H4 (cell line): ENCODE measurements around the gene CD3E. TPM values are rescaled to one million over a fixed set of nuclear protein-coding genes. Genes with fewer than 3 reads are reported as not detected.
"Not testable (repeated sequence)": the region's sequence is repeated elsewhere in the genome, so short reads cannot be mapped to it uniquely, and the experiment has no call there.

Source experiments
- DNase-seq: peaks from one replicate; pipeline ENCODE4 v3.0.0-alpha.2; 2015; ENCODE audit warnings: low spot score
- total RNA-seq: library from RNA; depleted of rRNA; stranded (reverse); fragments of >200 nt; shearing (Covaris generic); gene quantifications from 2 replicates; pipeline ENCODE4 v1.2.3, GENCODE V29; 2014

Gene CD3E
- total RNA-seq, 1 experiment from 2014 or later = not detected

- DNase-seq = no peak
Measured at GRCh38 chr11:118290923-118291322, 13.6 kb upstream of the CD3E start.

GRCh38 chr11:118291477-118292135 lies 12.9 kb upstream of the CD3E start:
- no peak for DNase-seq

DNA sequence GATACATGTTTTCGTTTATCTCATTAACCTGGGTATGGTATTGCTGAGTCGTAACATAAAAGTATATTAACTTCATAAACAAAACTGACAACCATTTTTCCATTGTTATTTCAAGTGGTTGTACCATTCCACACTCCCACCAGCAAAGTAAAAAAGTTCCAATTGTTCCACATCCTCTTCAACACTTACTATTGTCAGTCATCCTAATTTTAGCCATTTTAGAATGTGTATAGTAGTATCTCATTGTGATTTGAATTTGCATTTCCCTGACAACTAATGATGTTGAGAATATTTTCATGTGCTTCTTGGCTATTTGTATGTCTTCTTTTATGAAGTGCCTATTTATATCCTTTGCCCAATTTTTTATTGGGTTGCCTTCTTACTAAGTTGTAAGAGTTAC lies 10.5 kb upstream of the CD3E start:
- DNase-seq = no peak

DNA sequence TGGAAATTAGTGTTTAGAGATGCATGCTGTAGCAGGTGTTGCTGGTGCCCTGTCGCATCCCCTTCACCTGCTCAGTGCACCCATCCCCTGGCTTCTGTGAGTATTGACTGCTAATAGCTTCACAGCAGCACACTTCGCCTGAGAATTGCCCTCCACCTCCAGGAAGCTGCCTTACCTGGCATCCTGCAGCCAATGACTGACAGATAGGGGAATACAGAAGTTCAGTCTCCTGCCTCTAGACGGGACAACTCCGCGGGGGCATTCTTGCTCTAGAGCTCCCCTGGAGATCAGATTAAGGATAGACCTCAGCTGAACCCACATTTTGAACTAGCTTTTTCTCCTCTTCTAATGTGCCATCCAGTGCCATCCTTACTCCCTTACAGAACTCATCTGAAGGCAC lies 9.3 kb upstream of the CD3E start:
- no peak for DNase-seq

GRCh38 chr11:118295815-118296454 lies 8.6 kb upstream of the CD3E start:
- peak; percentile 37 for DNase-seq

DNA sequence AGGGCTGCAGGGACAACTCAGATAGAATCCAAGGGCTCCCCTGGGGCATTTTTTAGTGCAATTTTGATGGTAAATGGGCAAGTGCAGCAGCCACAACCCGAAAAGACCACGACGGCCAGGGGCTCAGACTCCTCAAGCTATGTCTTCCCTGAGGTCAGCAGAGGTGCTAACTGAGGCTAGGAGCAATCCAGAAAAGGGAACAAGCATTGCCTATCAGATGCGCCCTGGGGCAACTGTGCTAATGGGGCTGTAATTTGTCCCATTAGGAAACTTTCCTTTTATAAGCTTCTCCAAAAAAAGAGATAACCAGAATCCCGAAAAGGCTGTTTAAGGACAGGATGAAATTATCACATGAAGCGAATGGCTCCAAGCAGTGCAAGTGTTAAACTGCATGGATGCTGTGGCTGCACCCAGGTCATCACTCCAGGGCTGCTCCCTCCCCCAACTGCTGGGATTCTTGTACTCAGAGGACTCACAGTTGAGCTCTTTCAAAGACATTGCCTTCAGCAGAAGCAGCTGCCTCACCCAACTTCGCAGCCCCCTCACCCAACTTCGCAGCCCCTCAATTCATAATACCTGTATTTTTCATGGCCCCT lies 2.8 kb upstream of the CD3E start:
- DNase-seq = no peak

- DNase-seq = no peak
Measured at GRCh38 chr11:118304227-118304567, 333 bp upstream of the CD3E start.

DNA sequence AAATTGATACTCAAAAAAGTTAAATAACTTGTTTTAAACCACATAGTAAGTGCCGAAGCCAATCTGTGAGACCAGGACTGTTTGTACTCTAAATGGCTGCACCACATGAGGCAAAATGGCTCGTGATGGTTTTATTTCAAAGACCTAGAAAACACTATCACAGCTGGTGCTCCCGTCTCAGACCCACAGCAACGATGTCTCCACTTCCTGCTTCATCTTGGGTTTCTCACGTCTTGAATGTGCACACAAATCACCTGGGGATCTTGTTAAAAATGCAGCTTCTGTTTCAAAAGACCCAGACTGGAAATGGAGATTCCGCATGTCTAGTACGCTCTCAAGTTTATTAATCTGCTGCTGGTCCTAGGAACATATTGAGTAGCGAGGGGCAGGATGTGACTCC lies 1.2 kb downstream of the CD3E start:
- DNase-seq = no peak

- DNase-seq = no peak
Measured at GRCh38 chr11:118306556-118306955, 2.0 kb downstream of the CD3E start.

DNA sequence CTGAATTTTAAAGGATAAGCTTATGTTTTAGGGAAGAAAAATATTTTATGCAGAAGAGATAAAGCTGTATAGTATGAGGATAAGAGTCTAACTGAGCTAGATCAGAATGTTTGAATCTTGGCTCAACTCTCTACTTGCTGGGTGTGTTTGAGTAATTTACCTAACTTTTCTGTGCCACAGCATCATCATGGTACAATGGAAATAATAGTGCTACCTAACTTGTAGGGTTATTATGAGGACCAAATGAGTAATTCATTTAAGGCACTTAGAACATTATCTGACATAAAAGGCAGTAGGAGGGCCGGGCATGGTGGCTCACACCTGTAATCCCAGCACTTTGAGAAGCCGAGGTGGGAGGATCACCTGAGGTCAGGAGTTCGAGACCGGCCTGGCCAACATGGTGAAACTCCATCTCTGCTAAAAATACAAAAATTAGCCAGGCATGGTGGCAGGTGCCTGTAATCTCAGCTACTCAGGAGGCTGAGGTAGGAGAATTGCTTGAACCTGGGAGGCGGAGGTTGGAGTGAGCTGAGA lies 4.5 kb downstream of the CD3E start:
- not testable (repeated sequence) for DNase-seq

GRCh38 chr11:118310271-118310670 lies 5.7 kb downstream of the CD3E start:
- no peak for DNase-seq

- no peak for DNase-seq
Measured at GRCh38 chr11:118310781-118311485, 6.4 kb downstream of the CD3E start.

DNA sequence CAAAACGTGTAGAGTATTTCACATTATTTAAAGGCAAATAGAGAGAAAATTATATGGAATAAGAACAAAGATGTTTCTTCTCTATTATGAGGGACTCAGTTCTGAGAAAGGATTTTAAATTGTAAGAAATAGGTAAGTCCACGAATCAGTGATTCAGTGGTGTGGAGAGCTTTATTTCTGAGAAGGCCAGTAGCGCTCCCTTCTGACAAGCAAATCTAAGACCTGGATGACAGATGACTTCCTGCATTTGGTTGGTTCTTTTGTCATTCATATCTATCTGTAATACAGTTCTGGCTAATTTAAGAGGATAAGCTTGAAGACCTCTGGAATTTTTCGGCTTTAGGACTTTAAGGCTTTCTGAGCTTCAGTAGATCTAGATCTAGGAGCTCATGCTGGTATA lies 7.0 kb downstream of the CD3E start:
- DNase-seq = no peak

DNA sequence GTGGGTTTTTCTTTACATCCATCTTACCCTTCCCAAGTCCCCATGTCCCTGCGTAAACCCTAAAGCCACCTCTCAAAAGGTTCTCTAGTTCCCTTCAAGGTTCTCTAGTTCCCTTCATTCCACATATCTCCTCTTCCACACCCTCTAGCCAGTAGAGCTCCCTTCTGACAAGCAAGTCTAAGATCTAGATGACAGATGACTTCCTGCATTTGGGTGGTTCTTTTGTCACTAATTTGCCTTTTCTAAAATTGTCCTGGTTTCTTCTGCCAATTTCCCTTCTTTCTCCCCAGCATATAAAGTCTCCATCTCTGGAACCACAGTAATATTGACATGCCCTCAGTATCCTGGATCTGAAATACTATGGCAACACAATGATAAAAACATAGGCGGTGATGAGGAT lies 7.8 kb downstream of the CD3E start:
- DNase-seq = no peak

GRCh38 chr11:118313242-118313641 lies 8.7 kb downstream of the CD3E start:
- DNase-seq = no peak

GRCh38 chr11:118314988-118315411 lies 10.5 kb downstream of the CD3E start:
- no peak for DNase-seq

DNA sequence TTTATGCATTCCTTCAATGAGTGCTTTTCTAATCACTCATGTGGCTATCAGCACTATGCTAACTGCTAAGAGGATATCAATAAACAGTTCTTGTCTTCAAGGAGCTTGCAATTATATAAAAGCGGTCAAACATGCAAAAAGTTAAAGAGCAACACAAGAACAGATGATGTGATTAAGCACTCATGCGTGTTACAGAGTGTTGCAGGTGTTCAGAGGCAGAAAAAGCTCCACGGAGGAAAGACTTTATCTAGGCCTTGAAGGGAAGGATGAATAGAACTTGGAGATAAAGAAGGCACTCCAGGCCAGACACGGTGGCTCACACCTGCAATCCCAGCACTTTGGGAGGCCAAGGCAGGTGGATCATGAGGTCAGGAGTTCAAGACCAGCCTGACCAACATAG lies 13.6 kb downstream of the CD3E start:
- DNase-seq = no peak

GRCh38 chr11:118318581-118319336 lies 14.2 kb downstream of the CD3E start:
- DNase-seq = no peak

- DNase-seq = no peak
Measured at GRCh38 chr11:118319337-118319707, 14.8 kb downstream of the CD3E start.

- no peak for DNase-seq
Measured at GRCh38 chr11:118320515-118320914, 16.0 kb downstream of the CD3E start.

- no peak for DNase-seq
Measured at GRCh38 chr11:118321386-118322082, 17.0 kb downstream of the CD3E start.
